ENCODE measurements around the gene SPPL2B.

SPPL2B gene

GRCh38 chr19:2300533-2300932, 28.0 kb upstream of the SPPL2B start:
- DNase-seq (ENCODE audit: low read depth in 2 of 2): no peak

GRCh38 chr19:2302319-2303210, 25.9 kb upstream of the SPPL2B start:
- DNase-seq (ENCODE audit: low read depth in 2 of 2): no peak

- no peak for DNase-seq (ENCODE audit: low read depth in 2 of 2)
Measured at GRCh38 chr19:2303211-2303798, 25.2 kb upstream of the SPPL2B start.

- DNase-seq (ENCODE audit: low read depth in 2 of 2): no peak
Measured at GRCh38 chr19:2305452-2306280, 22.8 kb upstream of the SPPL2B start.

GRCh38 chr19:2306281-2306806, 22.1 kb upstream of the SPPL2B start:
- no peak for DNase-seq (ENCODE audit: low read depth in 2 of 2)

GRCh38 chr19:2306971-2307370, 21.5 kb upstream of the SPPL2B start:
- DNase-seq (ENCODE audit: low read depth in 2 of 2): no peak

GRCh38 chr19:2307518-2308012, 20.9 kb upstream of the SPPL2B start:
- DNase-seq (ENCODE audit: low read depth in 2 of 2): no peak

- no peak for DNase-seq (ENCODE audit: low read depth in 2 of 2)
Measured at GRCh38 chr19:2308114-2308556, 20.3 kb upstream of the SPPL2B start, which contains the start of gene LINGO3. Gene LINGO3, minus strand, starts transcription at chr19:2308154. Its CDS starts 16,378 bp downstream, at chr19:2291776.

- no peak for DNase-seq (ENCODE audit: low read depth in 2 of 2)
Measured at GRCh38 chr19:2309734-2310362, 18.6 kb upstream of the SPPL2B start.

GRCh38 chr19:2311093-2311492, 17.4 kb upstream of the SPPL2B start:
- no peak for DNase-seq (ENCODE audit: low read depth in 2 of 2)

- no peak for DNase-seq (ENCODE audit: low read depth in 2 of 2)
Measured at GRCh38 chr19:2312820-2313501, 15.5 kb upstream of the SPPL2B start.

- no peak for DNase-seq (ENCODE audit: low read depth in 2 of 2)
Measured at GRCh38 chr19:2315121-2315817, 13.2 kb upstream of the SPPL2B start.

GRCh38 chr19:2315818-2316353, 12.6 kb upstream of the SPPL2B start:
- DNase-seq (ENCODE audit: low read depth in 2 of 2): no peak

GRCh38 chr19:2317300-2317699, 11.2 kb upstream of the SPPL2B start:
- DNase-seq (ENCODE audit: low read depth in 2 of 2): no peak

GRCh38 chr19:2317756-2318155, 10.7 kb upstream of the SPPL2B start:
- no peak for DNase-seq (ENCODE audit: low read depth in 2 of 2)

GRCh38 chr19:2318923-2319322, 9.6 kb upstream of the SPPL2B start:
- DNase-seq (ENCODE audit: low read depth in 2 of 2): no peak

- DNase-seq (ENCODE audit: low read depth in 2 of 2): no peak
Measured at GRCh38 chr19:2319551-2319950, 8.9 kb upstream of the SPPL2B start.

GRCh38 chr19:2320049-2320448, 8.4 kb upstream of the SPPL2B start:
- no peak for DNase-seq (ENCODE audit: low read depth in 2 of 2)

- no peak for DNase-seq (ENCODE audit: low read depth in 2 of 2)
Measured at GRCh38 chr19:2320939-2321338, 7.5 kb upstream of the SPPL2B start.
